A549 (cell line): ENCODE measurements around the gene TENM3.

Experiments
- MAFK ChIP-seq: fragments of 450-650 bp; IDR thresholded peaks from 2 replicates; pipeline ENCODE4 v1.6.1; 2014; ENCODE audit not compliant: partially characterized antibody
- ZFP36 ChIP-seq: fragments of 450-650 bp; IDR thresholded peaks from 2 replicates; pipeline ENCODE4 v1.6.1; 2014; ENCODE audit warnings: borderline replicate concordance; ENCODE audit not compliant: partially characterized antibody
- TF ChIP-seq, protein P1 (sequence below): fragments of >200 bp; sonication (Bioruptor Twin); formaldehyde crosslinking; IDR thresholded peaks from 3 replicates; pipeline ENCODE4 v1.5.1; 2016
- TF ChIP-seq, protein P2 (sequence below): fragments of 200-600 bp; sonication (generic); IDR thresholded peaks from 2 replicates; pipeline ENCODE4 v1.6.1; 2016; ENCODE audit warnings: antibody characterized with exemption, mild to moderate bottlenecking, moderate library complexity

DNA sequence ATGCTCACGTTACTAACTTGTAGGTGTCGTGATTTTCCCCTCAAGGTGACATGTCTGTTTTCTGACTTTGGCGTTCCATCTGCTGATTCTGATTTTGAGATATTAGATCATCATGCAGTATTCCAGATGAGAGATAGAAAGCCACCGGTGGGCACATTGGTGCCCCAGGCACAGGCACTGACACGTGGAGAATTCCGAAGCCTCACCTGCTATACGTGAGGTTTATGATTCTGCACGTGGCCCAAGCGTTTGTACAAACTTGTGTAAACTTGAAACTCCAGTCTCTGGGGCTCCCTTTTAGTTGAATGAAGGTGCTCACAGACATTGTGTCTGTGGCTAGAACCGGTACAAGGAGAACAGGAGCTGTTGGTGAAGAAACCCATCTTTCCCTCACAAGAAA lies 81.1 kb downstream of the TENM3 start:
- TF ChIP-seq, protein P1, sequence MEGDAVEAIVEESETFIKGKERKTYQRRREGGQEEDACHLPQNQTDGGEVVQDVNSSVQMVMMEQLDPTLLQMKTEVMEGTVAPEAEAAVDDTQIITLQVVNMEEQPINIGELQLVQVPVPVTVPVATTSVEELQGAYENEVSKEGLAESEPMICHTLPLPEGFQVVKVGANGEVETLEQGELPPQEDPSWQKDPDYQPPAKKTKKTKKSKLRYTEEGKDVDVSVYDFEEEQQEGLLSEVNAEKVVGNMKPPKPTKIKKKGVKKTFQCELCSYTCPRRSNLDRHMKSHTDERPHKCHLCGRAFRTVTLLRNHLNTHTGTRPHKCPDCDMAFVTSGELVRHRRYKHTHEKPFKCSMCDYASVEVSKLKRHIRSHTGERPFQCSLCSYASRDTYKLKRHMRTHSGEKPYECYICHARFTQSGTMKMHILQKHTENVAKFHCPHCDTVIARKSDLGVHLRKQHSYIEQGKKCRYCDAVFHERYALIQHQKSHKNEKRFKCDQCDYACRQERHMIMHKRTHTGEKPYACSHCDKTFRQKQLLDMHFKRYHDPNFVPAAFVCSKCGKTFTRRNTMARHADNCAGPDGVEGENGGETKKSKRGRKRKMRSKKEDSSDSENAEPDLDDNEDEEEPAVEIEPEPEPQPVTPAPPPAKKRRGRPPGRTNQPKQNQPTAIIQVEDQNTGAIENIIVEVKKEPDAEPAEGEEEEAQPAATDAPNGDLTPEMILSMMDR = no peak
- TF ChIP-seq, protein P2, sequence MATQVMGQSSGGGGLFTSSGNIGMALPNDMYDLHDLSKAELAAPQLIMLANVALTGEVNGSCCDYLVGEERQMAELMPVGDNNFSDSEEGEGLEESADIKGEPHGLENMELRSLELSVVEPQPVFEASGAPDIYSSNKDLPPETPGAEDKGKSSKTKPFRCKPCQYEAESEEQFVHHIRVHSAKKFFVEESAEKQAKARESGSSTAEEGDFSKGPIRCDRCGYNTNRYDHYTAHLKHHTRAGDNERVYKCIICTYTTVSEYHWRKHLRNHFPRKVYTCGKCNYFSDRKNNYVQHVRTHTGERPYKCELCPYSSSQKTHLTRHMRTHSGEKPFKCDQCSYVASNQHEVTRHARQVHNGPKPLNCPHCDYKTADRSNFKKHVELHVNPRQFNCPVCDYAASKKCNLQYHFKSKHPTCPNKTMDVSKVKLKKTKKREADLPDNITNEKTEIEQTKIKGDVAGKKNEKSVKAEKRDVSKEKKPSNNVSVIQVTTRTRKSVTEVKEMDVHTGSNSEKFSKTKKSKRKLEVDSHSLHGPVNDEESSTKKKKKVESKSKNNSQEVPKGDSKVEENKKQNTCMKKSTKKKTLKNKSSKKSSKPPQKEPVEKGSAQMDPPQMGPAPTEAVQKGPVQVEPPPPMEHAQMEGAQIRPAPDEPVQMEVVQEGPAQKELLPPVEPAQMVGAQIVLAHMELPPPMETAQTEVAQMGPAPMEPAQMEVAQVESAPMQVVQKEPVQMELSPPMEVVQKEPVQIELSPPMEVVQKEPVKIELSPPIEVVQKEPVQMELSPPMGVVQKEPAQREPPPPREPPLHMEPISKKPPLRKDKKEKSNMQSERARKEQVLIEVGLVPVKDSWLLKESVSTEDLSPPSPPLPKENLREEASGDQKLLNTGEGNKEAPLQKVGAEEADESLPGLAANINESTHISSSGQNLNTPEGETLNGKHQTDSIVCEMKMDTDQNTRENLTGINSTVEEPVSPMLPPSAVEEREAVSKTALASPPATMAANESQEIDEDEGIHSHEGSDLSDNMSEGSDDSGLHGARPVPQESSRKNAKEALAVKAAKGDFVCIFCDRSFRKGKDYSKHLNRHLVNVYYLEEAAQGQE = no peak
- TF ChIP-seq ZFP36 = no peak
- TF ChIP-seq MAFK = no peak
